OCI-LY1 (cell line): ENCODE data around the gene BGN.

Source experiments
- H2AFZ ChIP-seq: fragments of 200-600 bp; sonication (generic), shearing (Covaris generic); 2 replicates; pipeline ENCODE4 v1.6.0; 2014; ENCODE audit warnings: antibody characterized with exemption, mild to moderate bottlenecking, low read length
- H3F3A ChIP-seq: fragments of 200-600 bp; sonication (generic), shearing (Covaris generic); 2 replicates; pipeline ENCODE4 v1.6.0; 2014; ENCODE audit warnings: mild to moderate bottlenecking, antibody characterized with exemption, low read length, moderate library complexity; ENCODE audit not compliant: insufficient read depth
- H3K27ac ChIP-seq: fragments of 200-600 bp; sonication (generic); 2 replicates; pipeline ENCODE4 v1.5.1; 2014; ENCODE audit warnings: low read length, mixed run types, mild to moderate bottlenecking, low read depth; ENCODE audit not compliant: poor library complexity, severe bottlenecking
- H3K27me3 ChIP-seq: fragments of 200-600 bp; sonication (generic); 2 replicates; pipeline ENCODE4 v1.6.0; 2014; ENCODE audit warnings: antibody characterized with exemption, mild to moderate bottlenecking, low read length, moderate library complexity; ENCODE audit not compliant: insufficient read depth
- H3K36me3 ChIP-seq: fragments of 200-600 bp; sonication (generic); 2 replicates; pipeline ENCODE4 v1.6.1; 2014; ENCODE audit warnings: mild to moderate bottlenecking, antibody characterized with exemption, low read length, moderate library complexity, mixed read lengths; ENCODE audit not compliant: insufficient read depth
- H3K4me1 ChIP-seq: fragments of 200-600 bp; sonication (generic); 2 replicates; pipeline ENCODE4 v1.5.1; 2014; ENCODE audit warnings: mild to moderate bottlenecking, low read length, moderate library complexity; ENCODE audit not compliant: insufficient read depth, severe bottlenecking
- H3K4me2 ChIP-seq: fragments of 200-600 bp; sonication (generic), shearing (Covaris generic); 2 replicates; pipeline ENCODE4 v1.6.1; 2014; ENCODE audit warnings: low read length
- H3K4me3 ChIP-seq: fragments of 200-600 bp; sonication (generic); 2 replicates; pipeline ENCODE4 v1.5.1; 2014; ENCODE audit warnings: low read length, low read depth, mild to moderate bottlenecking, mixed read lengths; ENCODE audit not compliant: poor library complexity, severe bottlenecking
- H3K79me2 ChIP-seq: fragments of 200-600 bp; shearing (Covaris generic); 2 replicates; pipeline ENCODE4 v1.6.1; 2016; ENCODE audit warnings: mixed run types, low read length, mixed read lengths; ENCODE audit not compliant: insufficient read depth
- H3K9ac ChIP-seq: fragments of 200-600 bp; sonication (generic), shearing (Covaris generic); 2 replicates; pipeline ENCODE4 v1.6.1; 2014; ENCODE audit warnings: mild to moderate bottlenecking, low read length, mixed read lengths
- H3K9me2 ChIP-seq: fragments of 200-600 bp; sonication (generic), shearing (Covaris generic); 2 replicates; pipeline ENCODE4 v1.6.1; 2014; ENCODE audit warnings: low read depth, mild to moderate bottlenecking, low read length, mixed read lengths
- H3K9me3 ChIP-seq: fragments of 200-600 bp; shearing (Covaris generic); 2 replicates; pipeline ENCODE4 v1.6.1; 2014; ENCODE audit warnings: low read length, mixed read lengths
- H4K20me1 ChIP-seq: fragments of 200-600 bp; sonication (generic), shearing (Covaris generic); 2 replicates; pipeline ENCODE4 v1.6.0; 2016; ENCODE audit warnings: mild to moderate bottlenecking, low read length; ENCODE audit not compliant: insufficient read depth
- EZH2 ChIP-seq: fragments of 200-600 bp; sonication (generic), shearing (Covaris generic); IDR thresholded peaks from 2 replicates; pipeline ENCODE4 v1.8.0; 2017; ENCODE audit warnings: borderline replicate concordance, mixed run types, mild to moderate bottlenecking, antibody characterized with exemption, low read length, moderate library complexity, mixed read lengths
- TF ChIP-seq, protein P1 (sequence below): fragments of 200-600 bp; sonication (generic), shearing (Covaris generic); IDR thresholded peaks from 2 replicates; pipeline ENCODE4 v1.5.1; 2017; ENCODE audit warnings: mild to moderate bottlenecking, antibody characterized with exemption, low read length, moderate library complexity, mixed read lengths

Gene BGN

DNA sequence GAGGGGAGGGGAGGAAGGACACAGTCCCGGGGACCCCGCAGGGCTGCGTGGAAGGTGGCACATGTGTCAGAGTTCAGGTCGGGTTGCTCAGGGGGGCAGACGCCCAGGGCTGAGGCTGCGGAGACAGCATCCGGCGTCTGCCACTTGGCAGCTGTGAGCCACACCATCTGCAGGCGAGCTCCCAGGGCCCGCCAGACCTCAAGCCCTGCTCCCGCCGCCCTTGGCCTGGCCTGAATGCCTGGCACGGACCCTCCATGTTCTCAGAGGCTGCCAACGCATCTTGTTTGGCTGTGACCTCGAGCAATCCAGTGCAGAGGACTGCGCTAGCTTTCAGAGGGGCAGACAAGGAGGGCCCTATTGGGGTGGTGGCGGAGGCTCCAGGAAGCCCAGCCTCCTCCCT is 5.1 kb downstream of the BGN start:
- Histone ChIP-seq H3K79me2 (no peaks in the 10 kb centered on the region), H3K27ac (no peak overlapping the region)

DNA sequence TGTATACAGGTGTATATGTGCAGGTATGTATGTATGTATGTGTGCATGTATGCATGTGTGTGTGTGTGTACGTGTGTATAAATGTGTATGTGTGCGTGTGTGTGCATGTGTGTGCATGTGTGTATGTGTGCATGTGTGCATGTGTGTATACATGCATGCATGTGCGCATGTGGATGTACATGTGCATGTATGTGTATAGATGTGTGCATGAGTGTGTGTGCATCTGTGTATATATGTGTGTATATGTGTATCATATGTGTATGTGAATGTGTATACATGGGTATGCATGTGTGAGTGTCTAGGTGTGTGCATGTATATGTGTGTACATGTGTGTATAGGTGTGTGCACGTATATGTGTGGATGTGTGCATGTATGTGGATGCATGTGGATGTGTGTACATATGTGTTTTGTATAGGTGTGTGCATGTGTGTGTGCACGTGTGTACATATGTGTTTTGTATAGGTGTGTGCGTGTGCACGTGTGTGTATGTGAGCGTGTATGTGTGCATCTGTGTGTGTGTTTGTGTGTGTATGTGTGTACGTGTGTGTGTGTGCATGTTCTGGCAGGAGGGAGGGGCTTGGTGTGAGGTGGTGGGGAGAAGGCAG is 6.0 kb downstream of the BGN start:
- TF ChIP-seq EZH2 = no peak
- TF ChIP-seq, protein P1, sequence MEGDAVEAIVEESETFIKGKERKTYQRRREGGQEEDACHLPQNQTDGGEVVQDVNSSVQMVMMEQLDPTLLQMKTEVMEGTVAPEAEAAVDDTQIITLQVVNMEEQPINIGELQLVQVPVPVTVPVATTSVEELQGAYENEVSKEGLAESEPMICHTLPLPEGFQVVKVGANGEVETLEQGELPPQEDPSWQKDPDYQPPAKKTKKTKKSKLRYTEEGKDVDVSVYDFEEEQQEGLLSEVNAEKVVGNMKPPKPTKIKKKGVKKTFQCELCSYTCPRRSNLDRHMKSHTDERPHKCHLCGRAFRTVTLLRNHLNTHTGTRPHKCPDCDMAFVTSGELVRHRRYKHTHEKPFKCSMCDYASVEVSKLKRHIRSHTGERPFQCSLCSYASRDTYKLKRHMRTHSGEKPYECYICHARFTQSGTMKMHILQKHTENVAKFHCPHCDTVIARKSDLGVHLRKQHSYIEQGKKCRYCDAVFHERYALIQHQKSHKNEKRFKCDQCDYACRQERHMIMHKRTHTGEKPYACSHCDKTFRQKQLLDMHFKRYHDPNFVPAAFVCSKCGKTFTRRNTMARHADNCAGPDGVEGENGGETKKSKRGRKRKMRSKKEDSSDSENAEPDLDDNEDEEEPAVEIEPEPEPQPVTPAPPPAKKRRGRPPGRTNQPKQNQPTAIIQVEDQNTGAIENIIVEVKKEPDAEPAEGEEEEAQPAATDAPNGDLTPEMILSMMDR = no peak
- Histone ChIP-seq H3K27ac (no peak overlapping the region), H3K36me3 (no peaks in the 10 kb centered on the region), H3F3A (no peaks in the 10 kb centered on the region), H3K9me2 (no peaks in the 10 kb centered on the region), H3K4me3 (no peak overlapping the region), H3K9ac (no peak overlapping the region), H3K79me2 (no peaks in the 10 kb centered on the region), H2AFZ (no peak overlapping the region), H3K4me1 (no peaks in the 10 kb centered on the region), H3K27me3 (no peaks in the 10 kb centered on the region), H3K4me2 (no peak overlapping the region), H4K20me1 (no peaks in the 10 kb centered on the region), H3K9me3 (no peaks in the 10 kb centered on the region)

More for the DNA sequence above, 5.1 kb downstream of the BGN start:
- H3F3A ChIP-seq = no peaks in the 10 kb centered on the region
- H3K36me3 ChIP-seq = no peaks in the 10 kb centered on the region
- no peaks in the 10 kb centered on the region for H3K4me1 ChIP-seq
- no peak overlapping the region for H3K4me3 ChIP-seq
- no peaks in the 10 kb centered on the region for H3K9me3 ChIP-seq
- TF ChIP-seq EZH2 = no peak
- TF ChIP-seq, protein P1 = no peak
- no peaks in the 10 kb centered on the region for H4K20me1 ChIP-seq
- no peak overlapping the region for H3K9ac ChIP-seq
- H3K9me2 ChIP-seq = no peaks in the 10 kb centered on the region
- H3K4me2 ChIP-seq = no peak overlapping the region
- no peak overlapping the region for H2AFZ ChIP-seq
- no peaks in the 10 kb centered on the region for H3K27me3 ChIP-seq

DNA sequence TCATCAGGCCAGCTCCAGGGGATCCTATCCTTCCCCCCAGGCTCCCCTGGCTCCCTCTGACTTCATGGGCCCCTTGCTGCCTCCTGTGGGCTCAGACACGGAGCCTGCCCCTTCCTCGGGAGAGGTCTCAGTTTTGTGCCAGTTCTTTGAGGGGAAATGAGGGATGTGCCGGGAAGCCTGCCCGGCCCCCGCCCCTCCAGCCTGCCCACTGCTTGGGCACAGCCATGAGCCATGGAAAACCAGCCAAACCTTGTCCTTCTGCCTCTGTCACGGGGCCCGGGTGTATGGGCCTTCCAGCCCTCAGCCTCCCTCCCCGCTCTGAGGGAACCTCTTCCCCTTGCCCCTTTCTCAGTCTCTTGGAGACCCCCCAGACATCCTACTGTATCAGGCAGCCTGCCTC is 6.8 kb downstream of the BGN start:
- Histone ChIP-seq H3K9ac (no peak overlapping the region), H3F3A (no peaks in the 10 kb centered on the region), H3K4me2 (no peak overlapping the region), H3K9me2 (no peaks in the 10 kb centered on the region), H4K20me1 (no peaks in the 10 kb centered on the region), H3K9me3 (no peaks in the 10 kb centered on the region), H3K4me1 (no peaks in the 10 kb centered on the region), H3K27ac (no peak overlapping the region), H3K79me2 (no peaks in the 10 kb centered on the region), H3K27me3 (no peaks in the 10 kb centered on the region), H3K4me3 (no peak overlapping the region), H2AFZ (no peak overlapping the region), H3K36me3 (no peaks in the 10 kb centered on the region)
- TF ChIP-seq, protein P1 = no peak
- no peak for TF ChIP-seq EZH2
